GM19438 (cell line): ENCODE data around the gene LCLAT1.

Experiments used
- ATAC-seq: cut with Tn5 transposase; IDR thresholded peaks from one replicate; pipeline ENCODE4 v1.9.1; 2021; ENCODE audit warnings: low read depth; ENCODE audit not compliant: unreplicated experiment

LCLAT1 gene

GRCh38 chr2:30663806-30664205 lies 216.8 kb downstream of the LCLAT1 start:
- no peak for ATAC-seq

GRCh38 chr2:30664761-30665358 lies 217.8 kb downstream of the LCLAT1 start:
- ATAC-seq, result no peak

GRCh38 chr2:30665761-30666265 lies 218.8 kb downstream of the LCLAT1 start:
- no peak for ATAC-seq

GRCh38 chr2:30666266-30666874 lies 219.3 kb downstream of the LCLAT1 start:
- ATAC-seq, result no peak

- ATAC-seq, result no peak
These were observed 223.4 kb downstream of the LCLAT1 start for GRCh38 chr2:30670453-30670852.

- no peak for ATAC-seq
These were observed 226.1 kb downstream of the LCLAT1 start for GRCh38 chr2:30673127-30673526.

- ATAC-seq, result no peak
These were observed 228.7 kb downstream of the LCLAT1 start for GRCh38 chr2:30675758-30676157.

GRCh38 chr2:30677231-30677630 lies 230.2 kb downstream of the LCLAT1 start:
- ATAC-seq, result no peak

GRCh38 chr2:30677861-30678385 lies 230.9 kb downstream of the LCLAT1 start:
- ATAC-seq, result no peak

- no peak for ATAC-seq
These were observed 231.5 kb downstream of the LCLAT1 start for GRCh38 chr2:30678410-30679137.

GRCh38 chr2:30679426-30680088 lies 232.5 kb downstream of the LCLAT1 start:
- no peak for ATAC-seq

- ATAC-seq, result no peak
These were observed 233.1 kb downstream of the LCLAT1 start for GRCh38 chr2:30680121-30680520.

GRCh38 chr2:30681022-30681421 lies 234.0 kb downstream of the LCLAT1 start:
- no peak for ATAC-seq

GRCh38 chr2:30683236-30683956 lies 236.3 kb downstream of the LCLAT1 start:
- ATAC-seq, result no peak

- ATAC-seq, result no peak
These were observed 237.0 kb downstream of the LCLAT1 start for GRCh38 chr2:30684026-30684425.

- ATAC-seq, result no peak
These were observed 237.5 kb downstream of the LCLAT1 start for GRCh38 chr2:30684516-30684915.

GRCh38 chr2:30684996-30685395 lies 237.9 kb downstream of the LCLAT1 start:
- no peak for ATAC-seq

GRCh38 chr2:30686000-30686399 lies 239.0 kb downstream of the LCLAT1 start:
- ATAC-seq, result no peak

- no peak for ATAC-seq
These were observed 239.6 kb downstream of the LCLAT1 start for GRCh38 chr2:30686669-30687068.

- ATAC-seq, result no peak
These were observed 241.9 kb downstream of the LCLAT1 start for GRCh38 chr2:30688956-30689401.
